Fibroblast of skin of scalp (primary cell): ENCODE measurements around the gene GLE1. TPM values are rescaled to one million over a fixed set of nuclear protein-coding genes. Genes with fewer than 3 reads are reported as not detected.
A peak's percentile ranks its signal among the peaks of the same experiment; 100 is the strongest.

Source experiments
- DNase-seq: peaks from one replicate; pipeline ENCODE4 v3.0.0-alpha.2; 2013
- polyA plus RNA-seq, 2 experiments: library from polyadenylated mRNA; unstranded; fragments of 120-200 nt; gene quantifications; one replicate each; pipeline ENCODE4 v1.2.1, GENCODE V29; 2013; ENCODE audit not compliant: insufficient read length in 2 of 2

The GLE1 gene
- polyA plus RNA-seq (2013, experiment 1 of 2; ENCODE audit: insufficient read length): 19.4 TPM
- polyA plus RNA-seq (2013, experiment 2 of 2; ENCODE audit: insufficient read length): 19.8 TPM

DNA sequence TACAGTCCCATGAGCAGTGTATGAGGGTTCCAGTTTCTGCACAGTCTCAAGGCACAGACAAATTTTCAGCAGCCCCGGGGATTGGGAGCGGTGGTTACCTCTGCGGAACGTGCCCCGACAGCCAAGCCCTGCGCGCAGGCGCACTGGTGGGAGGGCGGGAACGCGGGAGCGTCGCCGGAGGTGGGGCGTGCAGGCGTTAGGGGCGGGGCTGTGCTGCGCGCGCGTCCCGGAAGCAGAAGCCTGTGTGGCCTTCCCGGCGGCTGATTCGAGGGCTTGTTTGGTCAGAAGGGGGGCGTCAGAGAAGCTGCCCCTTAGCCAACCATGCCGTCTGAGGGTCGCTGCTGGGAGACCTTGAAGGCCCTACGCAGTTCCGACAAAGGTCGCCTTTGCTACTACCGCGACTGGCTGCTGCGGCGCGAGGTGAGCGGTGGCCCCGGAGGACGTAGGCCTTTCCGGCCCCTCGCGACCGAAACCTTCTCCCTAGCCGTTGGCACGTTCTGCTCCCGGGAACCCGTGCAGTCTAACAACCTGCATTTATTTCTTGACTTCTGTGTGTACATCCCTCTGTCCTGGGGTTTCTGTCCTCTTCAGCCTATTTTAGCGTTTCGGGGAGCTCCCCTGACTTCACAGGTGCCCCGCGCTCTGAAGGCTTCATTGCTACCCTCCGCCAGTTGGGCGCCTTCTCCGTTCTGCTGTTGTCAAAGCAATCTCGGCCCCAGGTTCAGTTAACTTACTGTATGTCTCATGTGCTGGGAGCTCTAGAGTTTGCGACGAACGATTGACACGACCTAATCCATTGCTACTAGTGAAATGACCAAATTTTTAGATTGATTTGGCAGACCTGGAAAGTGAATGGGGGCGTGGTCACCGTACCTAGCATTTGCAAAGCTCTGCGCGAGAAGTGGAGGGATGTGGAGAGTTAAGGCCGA lies at the start of gene GLE1:
Gene GLE1, plus strand, starts transcription at position 235 of the 929 bp plus-strand sequence. Its CDS starts 87 bp downstream, at position 322.
- peak; percentile 91 for DNase-seq

DNA sequence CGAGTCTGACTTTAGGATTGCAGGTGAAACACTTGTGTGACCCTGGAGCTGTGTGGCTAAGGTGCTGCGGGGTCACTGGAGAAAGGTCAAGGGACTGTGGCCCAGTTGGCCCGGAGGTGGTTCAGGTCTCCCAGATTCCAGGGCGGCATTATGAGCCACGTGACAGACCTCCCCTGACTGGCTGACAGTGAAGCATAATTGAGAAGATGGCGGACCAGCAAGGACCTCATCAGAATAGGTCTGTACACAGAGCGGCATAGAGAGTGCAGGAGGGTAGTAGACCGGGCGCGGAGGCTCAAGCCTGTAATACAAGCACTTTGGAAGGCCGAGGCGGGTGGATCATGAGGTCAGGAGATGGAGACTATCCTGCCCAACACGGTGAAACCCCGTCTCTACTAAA lies 49.5 kb upstream of the GLE1 start:
- no peak for DNase-seq

DNA sequence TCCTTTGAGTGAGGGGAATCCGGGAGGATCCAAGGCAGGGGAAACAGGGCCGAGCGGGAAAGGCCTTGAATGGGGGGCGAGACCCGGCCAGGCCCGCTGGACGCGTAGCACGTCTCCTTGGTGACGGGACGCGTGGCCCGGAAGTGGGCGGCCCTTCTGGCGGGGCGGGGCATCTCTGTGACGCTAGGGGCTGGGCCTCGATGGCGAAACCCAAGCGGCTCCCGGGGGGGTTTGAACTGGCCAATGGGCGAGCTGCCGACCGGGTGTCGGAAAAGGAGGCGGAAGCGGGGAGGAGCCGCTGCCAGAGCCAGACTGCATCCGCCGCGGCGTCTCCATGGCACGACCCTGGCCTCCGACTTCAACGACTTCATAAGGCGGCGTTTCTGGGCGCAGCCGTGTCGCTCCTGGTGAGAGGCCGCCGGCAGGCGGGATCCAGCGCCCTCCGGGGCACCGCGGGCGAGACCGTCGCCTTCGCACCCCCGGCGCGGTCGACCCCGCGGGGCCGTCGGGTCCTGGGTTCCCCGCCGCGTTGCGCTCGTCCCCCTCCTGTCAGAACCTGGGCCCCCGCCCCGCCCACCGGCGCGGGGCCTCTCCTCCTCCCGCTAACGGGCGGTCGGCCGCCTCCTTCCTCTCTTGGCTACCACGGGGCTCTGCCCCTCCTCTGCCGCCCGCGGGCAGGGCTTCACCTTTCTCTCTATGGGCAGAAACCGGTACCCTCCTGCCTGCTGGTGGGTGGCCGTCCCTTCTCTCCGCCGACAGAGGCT lies 48.5 kb upstream of the GLE1 start, which contains the start of gene ODF2:
Gene ODF2, plus strand, starts transcription at position 158 of the 764 bp plus-strand sequence. Its CDS starts 86 bp downstream, at position 244.
- DNase-seq: peak; percentile 97

- DNase-seq: peak; percentile 75
Measured at GRCh38 chr9:128456613-128457061, 47.9 kb upstream of the GLE1 start.

DNA sequence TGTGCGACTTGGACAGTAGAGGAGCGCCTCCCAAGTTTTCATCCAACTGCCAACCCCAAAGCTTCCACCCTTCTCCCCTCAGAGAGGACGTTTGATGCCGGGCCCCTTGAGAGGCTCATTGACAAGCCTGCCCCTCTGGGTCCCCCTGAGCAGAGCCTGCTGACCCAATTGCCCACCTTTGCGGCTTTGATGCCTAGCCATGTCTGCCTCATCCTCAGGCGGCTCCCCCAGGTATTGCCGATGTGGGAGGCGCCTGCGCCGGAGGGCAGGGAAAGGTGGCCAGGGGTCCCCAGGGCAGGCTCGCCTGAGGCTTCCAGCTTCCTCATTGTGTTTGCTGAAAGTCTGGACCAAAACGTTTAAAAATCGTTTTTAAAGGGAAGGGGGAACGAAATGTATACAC lies 47.3 kb upstream of the GLE1 start:
- DNase-seq: no peak

- DNase-seq: no peak
Measured at GRCh38 chr9:128459011-128459410, 45.5 kb upstream of the GLE1 start.

DNA sequence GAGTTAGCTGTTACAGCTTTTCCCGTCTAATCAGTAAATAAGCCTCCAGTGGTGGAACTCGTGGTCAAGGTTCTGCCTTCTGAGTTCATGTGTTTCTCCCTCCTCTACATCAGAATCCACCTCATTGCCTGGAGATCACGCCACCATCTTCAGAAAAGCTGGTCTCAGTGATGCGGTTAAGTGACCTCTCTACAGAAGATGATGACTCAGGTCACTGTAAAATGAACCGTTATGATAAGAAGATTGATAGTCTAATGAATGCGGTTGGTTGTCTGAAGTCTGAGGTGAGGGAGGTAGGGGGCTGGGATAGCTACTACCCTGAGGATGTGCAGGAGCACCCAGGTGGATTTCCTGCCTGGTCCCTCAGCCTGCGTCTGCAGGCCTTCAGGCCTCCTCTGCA lies 35.4 kb upstream of the GLE1 start:
- DNase-seq: no peak

DNA sequence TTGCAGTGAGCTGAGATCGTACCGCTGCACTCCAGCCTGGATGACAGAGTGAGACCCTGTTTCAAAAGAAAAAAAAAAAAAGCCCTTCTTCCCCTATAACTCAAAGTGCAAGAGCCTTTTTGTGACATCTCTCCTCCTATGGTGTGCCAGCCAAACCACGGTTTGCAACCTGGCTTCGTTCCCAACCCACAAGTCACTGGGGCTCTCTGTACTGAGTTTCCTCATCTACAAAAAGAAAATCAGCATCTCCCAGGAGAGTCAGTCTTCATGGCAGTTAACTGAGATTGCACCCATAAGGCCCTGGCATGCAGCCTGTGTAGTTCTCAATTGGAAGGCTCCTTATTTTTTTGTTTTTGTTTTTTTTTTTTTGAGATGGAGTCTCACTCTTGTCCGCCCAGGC lies 34.0 kb upstream of the GLE1 start:
- peak; percentile 45 for DNase-seq

DNA sequence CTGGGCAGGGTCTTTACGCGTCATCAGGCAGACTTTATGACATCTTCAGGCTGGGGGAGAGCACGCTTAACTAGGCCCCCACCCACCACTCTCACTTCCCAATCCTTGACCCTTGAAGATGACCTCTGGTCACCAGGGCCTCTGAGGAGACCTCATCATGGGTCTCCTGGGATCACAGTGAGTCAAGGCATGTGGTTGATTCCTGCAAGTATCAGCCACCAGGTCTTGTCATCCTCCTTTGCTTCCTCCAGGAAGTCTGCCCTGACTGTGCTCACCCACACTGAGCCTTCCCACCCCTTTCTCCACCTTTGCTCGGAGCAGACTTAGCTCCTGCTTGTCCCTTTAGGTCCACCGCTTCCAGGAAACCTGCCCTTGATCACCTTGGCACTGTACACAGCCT lies 31.4 kb upstream of the GLE1 start:
- no peak for DNase-seq

GRCh38 chr9:128475867-128476266 lies 28.7 kb upstream of the GLE1 start:
- no peak for DNase-seq

DNA sequence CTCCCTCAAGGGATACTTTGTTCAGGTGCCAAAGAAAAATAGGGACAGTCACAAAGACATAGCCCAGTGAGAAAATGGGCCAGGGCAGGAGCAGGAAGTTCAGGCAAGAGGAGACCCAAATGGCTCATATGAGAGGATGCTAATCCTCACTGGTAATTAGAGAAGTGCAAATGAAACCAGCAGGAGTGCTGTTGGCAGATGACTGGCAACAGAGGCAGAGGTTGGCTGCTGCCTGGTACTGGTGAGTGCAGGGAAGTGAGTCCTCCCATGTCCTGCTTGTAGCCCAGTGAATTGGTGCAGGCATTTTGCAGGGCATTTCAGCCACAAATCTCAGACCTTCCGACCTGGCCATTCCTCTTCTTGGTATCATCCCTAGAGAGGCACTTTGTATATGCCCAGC lies 25.3 kb upstream of the GLE1 start:
- no peak for DNase-seq

DNA sequence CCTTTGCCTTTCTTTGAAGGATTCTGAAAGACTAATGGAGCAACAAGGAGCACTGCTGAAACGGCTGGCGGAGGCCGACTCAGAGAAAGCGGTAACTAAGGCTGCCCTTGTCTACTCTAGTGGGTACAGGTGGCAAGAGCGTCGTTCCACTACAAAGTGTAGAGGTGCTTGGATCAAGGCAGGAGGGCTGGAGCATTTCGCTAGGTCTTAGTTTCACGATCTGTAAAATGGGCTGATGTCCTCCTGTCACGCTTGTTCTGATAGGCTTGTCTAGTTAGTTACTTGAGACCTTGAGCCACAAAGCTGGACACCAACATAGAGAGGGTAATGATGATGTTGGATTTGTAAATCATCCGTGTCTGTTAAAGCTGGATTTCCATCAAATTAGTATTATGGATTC lies 23.0 kb upstream of the GLE1 start:
- no peak for DNase-seq

DNA sequence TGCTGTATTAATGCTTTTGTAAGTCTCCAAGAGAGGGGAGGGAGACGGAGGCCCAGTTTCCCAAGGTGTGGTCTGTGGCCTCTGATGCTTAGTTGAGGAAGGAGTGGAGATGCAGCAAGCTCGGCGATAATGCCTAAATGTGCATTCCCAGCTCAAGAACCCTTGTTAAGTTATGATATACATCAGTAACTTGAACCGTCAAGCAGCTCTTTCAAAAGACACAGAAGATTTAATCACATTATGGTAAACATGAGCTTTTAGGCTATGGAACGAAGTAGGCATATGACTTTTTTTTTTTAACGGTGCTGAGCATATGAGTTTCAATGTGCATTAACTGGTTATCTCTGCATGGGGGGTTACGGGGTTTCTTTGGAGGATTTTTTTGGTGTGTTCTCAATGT lies 22.3 kb upstream of the GLE1 start:
- DNase-seq: no peak

GRCh38 chr9:128484686-128485413 lies 19.7 kb upstream of the GLE1 start:
- DNase-seq: no peak

- no peak for DNase-seq
Measured at GRCh38 chr9:128485414-128485855, 19.1 kb upstream of the GLE1 start.

DNA sequence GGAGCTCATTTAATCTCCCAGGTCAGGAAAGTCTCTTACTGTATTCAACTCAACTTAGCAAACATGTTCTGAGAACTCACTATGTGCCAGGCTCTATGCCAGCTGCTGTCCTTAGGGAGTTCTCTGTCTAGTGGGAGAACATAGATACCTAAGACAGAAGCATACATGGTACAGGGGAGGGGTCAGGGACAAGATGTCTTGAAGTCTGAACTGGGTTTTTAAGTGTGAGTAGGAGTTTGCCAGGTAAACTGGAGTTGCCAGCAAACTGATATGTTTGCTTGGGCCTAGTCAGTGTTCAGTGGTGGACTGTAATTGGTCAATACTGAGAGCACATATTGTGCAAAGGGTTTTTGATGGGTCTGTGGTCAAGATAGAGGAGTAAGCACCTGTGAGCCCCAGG lies 18.3 kb upstream of the GLE1 start:
- DNase-seq: no peak

DNA sequence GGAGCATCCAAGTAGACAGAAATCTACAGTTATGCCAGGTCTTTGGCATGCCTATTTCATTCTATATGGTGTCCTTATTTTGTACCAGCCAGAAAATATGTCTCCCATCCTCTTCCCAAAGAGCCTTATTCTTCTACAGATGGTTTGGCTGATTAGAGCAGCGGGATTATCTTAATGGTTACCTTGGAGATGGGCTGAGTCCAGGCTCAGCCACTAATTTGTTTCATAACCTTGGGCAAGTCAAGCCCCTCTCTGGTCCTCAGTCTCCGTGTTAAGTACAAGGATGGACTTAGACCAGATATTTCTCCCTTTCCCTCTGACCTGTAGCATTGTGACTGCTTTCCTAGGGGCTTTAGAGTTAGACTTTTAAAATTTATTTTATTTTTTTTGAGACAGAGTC lies 11.1 kb upstream of the GLE1 start:
- no peak for DNase-seq

DNA sequence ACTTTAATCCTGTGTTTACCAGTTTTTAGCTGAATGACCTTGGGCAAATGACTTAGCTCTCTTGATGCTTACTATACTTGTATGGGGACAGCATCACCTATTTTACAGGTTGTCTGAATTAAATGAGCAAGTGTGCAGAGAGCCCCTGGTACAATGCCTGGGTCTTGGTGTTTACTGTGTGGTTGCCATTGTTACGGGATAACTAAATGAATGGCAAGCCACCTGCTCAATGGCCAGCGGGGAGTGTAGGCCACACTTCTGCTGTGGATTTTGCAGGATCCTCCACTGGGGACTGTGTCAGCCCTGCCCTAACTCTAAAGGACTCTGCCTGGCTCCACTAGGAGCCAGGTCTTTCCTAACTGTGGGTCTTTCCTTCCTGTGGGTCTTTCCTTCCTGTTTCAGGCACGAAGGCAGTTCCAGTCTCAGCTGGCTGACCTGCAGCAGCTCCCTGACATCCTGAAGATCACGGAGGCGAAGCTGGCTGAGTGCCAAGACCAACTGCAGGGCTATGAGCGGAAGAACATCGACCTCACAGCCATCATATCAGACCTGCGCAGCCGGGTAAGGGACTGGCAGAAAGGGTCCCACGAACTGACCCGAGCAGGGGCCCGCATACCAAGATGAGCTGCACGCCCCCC lies 10.3 kb upstream of the GLE1 start:
- DNase-seq: no peak

GRCh38 chr9:128494746-128495129 lies 9.8 kb upstream of the GLE1 start:
- DNase-seq: no peak

DNA sequence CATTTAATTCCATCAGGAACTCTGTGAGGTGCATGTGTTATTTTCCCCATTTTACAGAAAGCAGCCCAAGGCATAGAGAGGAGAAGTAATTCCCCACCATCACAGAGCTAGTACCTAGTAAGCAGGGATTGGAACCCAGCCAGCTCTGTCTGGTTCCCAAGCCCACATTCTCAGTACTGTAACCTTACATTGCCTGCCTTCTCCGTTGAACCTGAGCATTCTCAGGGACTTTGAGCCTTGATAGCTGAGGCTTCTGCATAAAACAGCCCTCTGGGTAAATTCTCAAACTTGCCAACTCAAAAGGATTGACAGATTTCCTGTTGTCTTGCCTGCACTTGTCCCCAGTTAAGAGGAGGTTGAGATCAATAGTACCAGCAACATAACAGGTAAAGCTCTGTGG lies 9.2 kb upstream of the GLE1 start:
- DNase-seq: no peak

GRCh38 chr9:128495804-128496417 lies 8.6 kb upstream of the GLE1 start:
- no peak for DNase-seq
